ENCODE results near the gene MATN4.

Gene MATN4

DNA sequence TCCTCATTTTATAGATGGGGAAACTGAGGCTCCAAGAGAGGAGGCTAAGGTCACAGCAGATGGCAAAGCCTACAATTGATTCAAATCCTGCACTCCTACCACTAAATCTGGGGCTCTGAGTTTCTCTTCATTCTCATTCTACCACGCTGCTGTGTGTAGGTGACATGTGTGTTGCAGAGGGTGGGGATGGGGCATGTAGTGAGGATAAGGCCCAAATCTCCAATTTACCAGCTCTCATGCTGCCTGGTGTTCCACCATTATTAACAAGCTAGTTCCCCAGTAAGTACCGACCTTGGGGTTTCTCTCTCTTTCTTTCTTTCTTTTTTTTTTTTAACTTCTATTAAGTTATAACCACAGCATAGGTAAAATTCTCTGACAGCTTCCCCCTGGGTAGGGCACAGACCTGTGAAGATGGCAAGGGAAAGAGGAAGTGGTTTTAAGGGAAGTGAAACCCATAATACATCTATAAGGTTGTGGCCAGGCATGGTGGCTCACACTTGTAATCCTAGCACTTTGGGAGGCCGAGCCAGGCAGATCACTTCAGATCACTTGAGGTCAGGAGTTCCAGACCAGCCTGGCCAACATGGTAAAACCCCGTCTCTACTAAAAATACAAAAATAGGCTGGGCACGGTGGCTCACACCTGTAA lies 13.0 kb upstream of the MATN4 start:
- TF ChIP-seq CTCF (IDR thresholded peaks at IDR 0.05; ENCODE audit: low read depth, low read length, missing control alignments), result no peak
- no peak overlapping the region for H3K4me3 ChIP-seq (replicated peaks; ENCODE audit: low read depth, low read length)
- no peak for DNase-seq (ENCODE audit: extremely low read depth, low read depth)

GRCh38 chr20:45318948-45319347 lies 10.8 kb upstream of the MATN4 start:
- TF ChIP-seq CTCF (IDR thresholded peaks at IDR 0.05; ENCODE audit: low read depth, low read length, missing control alignments), result no peak
- no peak overlapping the region for H3K4me3 ChIP-seq (replicated peaks; ENCODE audit: low read depth, low read length)
- DNase-seq (ENCODE audit: extremely low read depth, low read depth), result no peak

DNA sequence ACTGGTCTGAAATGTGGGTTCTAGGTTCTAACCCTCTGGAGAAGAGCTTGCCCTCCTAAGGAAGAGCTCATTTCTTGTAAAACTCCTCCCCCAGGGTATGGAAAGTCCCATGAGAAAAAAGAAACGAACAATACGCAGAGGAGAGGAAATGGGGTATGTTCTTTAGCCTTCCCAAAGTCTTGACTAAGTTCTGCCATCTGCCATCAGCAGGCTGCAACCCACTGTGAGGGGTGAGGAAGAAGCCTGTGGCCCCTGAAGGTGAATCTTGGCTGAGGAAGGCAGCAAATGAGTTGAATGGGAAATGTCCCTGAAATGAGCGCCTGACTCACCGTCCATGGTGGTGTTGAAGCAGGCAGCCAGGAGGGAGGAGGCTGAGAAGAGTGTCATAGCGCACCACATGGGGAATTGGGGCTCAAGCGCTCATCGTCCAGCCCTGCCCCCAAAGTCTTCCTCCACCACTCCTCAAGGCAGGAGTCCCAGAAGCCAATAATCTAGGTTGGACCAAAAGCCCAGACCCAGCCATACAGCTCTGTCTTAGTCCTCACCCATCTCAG lies 10.4 kb upstream of the MATN4 start:
- H3K4me3 ChIP-seq (replicated peaks; ENCODE audit: low read depth, low read length), result no peak overlapping the region
- TF ChIP-seq CTCF (IDR thresholded peaks at IDR 0.05; ENCODE audit: low read depth, low read length, missing control alignments), result no peak
- no peak for DNase-seq (ENCODE audit: extremely low read depth, low read depth)

- no peak for DNase-seq (ENCODE audit: extremely low read depth, low read depth)
- no peak overlapping the region for H3K4me3 ChIP-seq (replicated peaks; ENCODE audit: low read depth, low read length)
- TF ChIP-seq CTCF (IDR thresholded peaks at IDR 0.05; ENCODE audit: low read depth, low read length, missing control alignments), result no peak
These were observed 9.7 kb upstream of the MATN4 start for GRCh38 chr20:45317826-45318225.

- no peak overlapping the region for H3K4me3 ChIP-seq (replicated peaks; ENCODE audit: low read depth, low read length)
- no peak for DNase-seq (ENCODE audit: extremely low read depth, low read depth)
These were observed 8.3 kb upstream of the MATN4 start for GRCh38 chr20:45316150-45317080.

DNA sequence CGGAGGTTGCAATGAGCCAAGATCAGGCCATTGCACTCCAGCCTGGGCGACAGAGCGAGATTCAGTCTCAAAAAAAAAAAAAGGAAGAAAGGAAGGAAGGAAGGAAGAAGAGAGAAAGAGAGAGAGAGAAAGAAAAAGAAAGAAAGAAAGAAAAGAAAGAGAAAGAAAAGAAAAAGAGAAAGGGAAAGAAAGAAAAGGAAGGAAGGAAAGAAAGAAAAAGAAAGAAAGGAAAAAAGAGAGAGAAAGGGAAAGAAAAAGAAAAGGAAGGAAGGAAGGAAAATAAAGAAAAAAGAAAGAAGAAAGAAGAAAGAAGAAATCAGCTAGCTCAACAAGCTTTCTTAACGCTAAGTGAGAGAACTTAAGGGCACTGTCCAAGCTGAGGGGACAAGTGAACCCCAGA lies 7.6 kb upstream of the MATN4 start:
- no peak for TF ChIP-seq CTCF (IDR thresholded peaks at IDR 0.05; ENCODE audit: low read depth, low read length, missing control alignments)
- no peak overlapping the region for H3K4me3 ChIP-seq (replicated peaks; ENCODE audit: low read depth, low read length)
- DNase-seq (ENCODE audit: extremely low read depth, low read depth), result no peak

More at GRCh38 chr20:45316150-45317080, 8.3 kb upstream of the MATN4 start:
- no peak for TF ChIP-seq CTCF (IDR thresholded peaks at IDR 0.05; ENCODE audit: low read depth, low read length, missing control alignments)
